ENCODE measurements around the gene TSPEAR.

The TSPEAR gene

GRCh38 chr21:44681861-44682579 is 29.4 kb downstream of the TSPEAR start, which contains the start of gene KRTAP12-1:
Gene KRTAP12-1, minus strand, starts transcription at chr21:44682163. Its CDS starts 40 bp downstream, at chr21:44682123.
- no peak within 1 kb of the TSS for H3K27ac ChIP-seq (ENCODE audit: low read depth, low read length, poor library complexity, severe bottlenecking)
- no peak within 1 kb of the TSS for H3K4me3 ChIP-seq (ENCODE audit: low read depth, low read length, poor library complexity, severe bottlenecking)
- no peaks in the 10 kb centered on the region for H3F3A ChIP-seq (ENCODE audit: insufficient read depth, low read length)
- H4K20me1 ChIP-seq (ENCODE audit: insufficient read depth, low read length): no peaks in the 10 kb centered on the region
- H3K36me3 ChIP-seq (ENCODE audit: insufficient read depth, low read length): no peaks in the 10 kb centered on the region
- H3K9me3 ChIP-seq (ENCODE audit: low read length): no peaks in the 10 kb centered on the region
- H3K9ac ChIP-seq (ENCODE audit: low read length): no peak within 1 kb of the TSS
- no peak within 1 kb of the TSS for H3K4me2 ChIP-seq (ENCODE audit: low read length)
- TF ChIP-seq EZH2 (IDR thresholded peaks at IDR 0.05; ENCODE audit: borderline replicate concordance, low read length) (no peak), CTCF (IDR thresholded peaks at IDR 0.05; ENCODE audit: low read length) (no peak)
- no peaks in the 10 kb centered on the region for H3K79me2 ChIP-seq (ENCODE audit: insufficient read depth, low read length)
- H2AFZ ChIP-seq (ENCODE audit: low read length): no peak within 1 kb of the TSS
- H3K4me1 ChIP-seq (ENCODE audit: insufficient read depth, low read length, severe bottlenecking): no peaks in the 10 kb centered on the region
- no peaks in the 10 kb centered on the region for H3K9me2 ChIP-seq (ENCODE audit: low read depth, low read length)
- no peaks in the 10 kb centered on the region for H3K27me3 ChIP-seq (ENCODE audit: insufficient read depth, low read length)

- no peak overlapping the region for H3K9ac ChIP-seq (ENCODE audit: low read length)
- no peaks in the 10 kb centered on the region for H3K27me3 ChIP-seq (ENCODE audit: insufficient read depth, low read length)
- H3K4me3 ChIP-seq (ENCODE audit: low read depth, low read length, poor library complexity, severe bottlenecking): no peak overlapping the region
- H3K36me3 ChIP-seq (ENCODE audit: insufficient read depth, low read length): no peaks in the 10 kb centered on the region
- no peaks in the 10 kb centered on the region for H3K9me2 ChIP-seq (ENCODE audit: low read depth, low read length)
- H3K4me2 ChIP-seq (ENCODE audit: low read length): no peak overlapping the region
- no peak overlapping the region for H3K27ac ChIP-seq (ENCODE audit: low read depth, low read length, poor library complexity, severe bottlenecking)
- no peaks in the 10 kb centered on the region for H3F3A ChIP-seq (ENCODE audit: insufficient read depth, low read length)
- no peak overlapping the region for H2AFZ ChIP-seq (ENCODE audit: low read length)
- no peaks in the 10 kb centered on the region for H3K79me2 ChIP-seq (ENCODE audit: insufficient read depth, low read length)
- TF ChIP-seq CTCF (IDR thresholded peaks at IDR 0.05; ENCODE audit: low read length) (no peak), EZH2 (IDR thresholded peaks at IDR 0.05; ENCODE audit: borderline replicate concordance, low read length) (no peak)
- no peaks in the 10 kb centered on the region for H3K4me1 ChIP-seq (ENCODE audit: insufficient read depth, low read length, severe bottlenecking)
- no peaks in the 10 kb centered on the region for H4K20me1 ChIP-seq (ENCODE audit: insufficient read depth, low read length)
- H3K9me3 ChIP-seq (ENCODE audit: low read length): no peaks in the 10 kb centered on the region
These were observed 30.2 kb downstream of the TSPEAR start for GRCh38 chr21:44681152-44681551.

- Histone ChIP-seq H4K20me1 (ENCODE audit: insufficient read depth, low read length) (no peaks in the 10 kb centered on the region), H3K9me3 (ENCODE audit: low read length) (no peaks in the 10 kb centered on the region), H3K4me2 (ENCODE audit: low read length) (no peak overlapping the region), H3K4me1 (ENCODE audit: insufficient read depth, low read length, severe bottlenecking) (no peaks in the 10 kb centered on the region), H3K27ac (ENCODE audit: low read depth, low read length, poor library complexity, severe bottlenecking) (no peak overlapping the region), H2AFZ (ENCODE audit: low read length) (no peak overlapping the region), H3K9ac (ENCODE audit: low read length) (no peak overlapping the region), H3K4me3 (ENCODE audit: low read depth, low read length, poor library complexity, severe bottlenecking) (no peak overlapping the region), H3K79me2 (ENCODE audit: insufficient read depth, low read length) (no peaks in the 10 kb centered on the region), H3K9me2 (ENCODE audit: low read depth, low read length) (no peaks in the 10 kb centered on the region), H3K36me3 (ENCODE audit: insufficient read depth, low read length) (no peaks in the 10 kb centered on the region; the same call in 1 of the 2 replicates), H3F3A (ENCODE audit: insufficient read depth, low read length) (no peaks in the 10 kb centered on the region), H3K27me3 (ENCODE audit: insufficient read depth, low read length) (no peaks in the 10 kb centered on the region)
- no peak for TF ChIP-seq EZH2 (IDR thresholded peaks at IDR 0.05; ENCODE audit: borderline replicate concordance, low read length)
- TF ChIP-seq CTCF (IDR thresholded peaks at IDR 0.05; ENCODE audit: low read length): no peak
These were observed 33.5 kb downstream of the TSPEAR start for GRCh38 chr21:44677881-44678280.
